DMS114 treated with DMSO at 0.1 percent for 48 hours (cell line): Measurements from ENCODE around the gene SLC49A3.

Experiments used
- DNase-seq: peaks from one replicate; lab custom pipeline; 2025; ENCODE audit not compliant: unreplicated experiment; lab: John Stamatoyannopoulos, UW

The SLC49A3 gene

GRCh38 chr4:666822-667544 is 22.0 kb downstream of the SLC49A3 start:
- DNase-seq = no peak

- no peak for DNase-seq
Measured at GRCh38 chr4:666436-666810, 22.5 kb downstream of the SLC49A3 start.

DNA sequence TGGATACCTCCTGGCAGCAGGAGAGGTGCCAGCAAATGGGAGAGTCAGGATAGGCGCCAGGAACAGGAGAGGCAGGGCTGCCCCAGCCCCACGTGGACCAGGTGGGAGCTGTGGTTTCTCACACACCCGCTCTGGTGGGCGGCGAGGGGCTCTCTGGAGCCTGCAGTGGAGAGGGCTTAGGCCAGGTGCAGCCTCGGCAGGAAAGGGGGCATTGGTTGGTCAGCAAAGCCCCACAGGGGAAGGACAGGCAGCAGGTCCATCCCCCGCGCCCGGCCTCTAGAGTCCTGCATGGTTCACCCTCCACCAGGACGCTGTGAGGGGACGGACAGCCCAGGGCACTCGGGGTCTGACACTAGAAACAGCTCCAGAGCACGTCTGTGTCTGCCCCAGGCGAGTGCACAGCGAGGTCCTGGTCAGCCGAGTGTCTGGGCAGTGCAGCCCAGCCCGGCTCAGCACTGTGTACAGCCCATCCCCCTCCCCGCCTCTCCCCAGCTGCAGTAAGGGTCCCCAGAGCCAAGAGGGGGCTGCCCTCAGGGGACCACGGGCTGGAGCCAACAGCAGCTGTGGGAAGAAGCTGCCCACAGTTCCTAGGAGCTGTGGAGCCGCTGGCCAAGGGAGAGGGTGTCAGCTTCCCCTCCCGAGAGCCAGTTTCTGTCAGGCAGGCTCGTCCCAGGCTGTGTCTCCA is 23.1 kb downstream of the SLC49A3 start:
- no peak for DNase-seq

GRCh38 chr4:665381-665750 is 23.6 kb downstream of the SLC49A3 start:
- no peak for DNase-seq

DNA sequence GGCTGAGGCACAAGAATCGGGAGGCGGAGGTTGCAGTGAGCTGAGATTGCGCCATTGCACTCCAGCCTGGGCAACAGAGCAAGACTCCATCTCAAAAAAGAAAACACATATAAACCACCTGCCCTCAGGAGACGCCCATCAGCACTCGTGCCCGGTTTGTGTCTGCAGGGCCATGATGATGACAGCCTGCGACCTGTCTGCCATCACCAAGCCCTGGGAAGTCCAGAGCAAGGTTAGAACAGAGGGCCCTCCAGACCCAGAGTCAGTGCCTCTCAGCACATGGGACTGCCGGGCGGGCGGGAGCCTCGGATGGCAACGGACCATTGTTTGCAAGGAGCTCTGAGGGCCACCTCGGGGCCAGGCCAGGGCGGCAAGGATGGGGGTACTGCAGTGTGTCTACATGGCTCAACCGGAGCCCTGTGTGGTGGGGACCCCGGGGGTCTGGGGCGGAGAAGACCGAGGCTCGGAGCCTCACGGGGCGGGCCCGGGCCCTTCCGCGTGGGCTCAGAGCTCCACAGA is 24.2 kb downstream of the SLC49A3 start:
- no peak for DNase-seq

- DNase-seq = peak; percentile 38
Measured at GRCh38 chr4:663438-664428, 25.2 kb downstream of the SLC49A3 start.

GRCh38 chr4:663046-663437 is 25.9 kb downstream of the SLC49A3 start:
- DNase-seq = no peak

- no peak for DNase-seq
Measured at GRCh38 chr4:661881-662761, 26.8 kb downstream of the SLC49A3 start.

DNA sequence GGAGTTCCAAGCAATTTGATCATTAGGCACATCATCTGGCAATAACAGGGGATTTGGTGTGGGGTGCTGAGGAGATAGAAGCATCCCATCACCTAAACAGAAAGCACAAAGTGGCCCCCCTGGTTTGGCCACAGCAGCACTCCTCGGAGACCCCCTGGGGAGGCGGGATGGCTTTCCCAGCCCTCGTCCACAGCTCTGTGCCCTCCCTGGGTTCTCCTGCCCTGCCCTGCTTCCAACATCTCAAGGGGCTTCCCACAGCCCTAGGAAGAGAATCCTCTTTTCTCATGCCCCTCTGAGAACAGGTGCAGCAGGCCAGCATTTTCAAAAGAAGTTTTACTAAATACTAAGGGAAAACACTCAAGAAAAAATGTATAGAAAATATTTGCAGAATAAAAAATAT is 27.7 kb downstream of the SLC49A3 start:
- DNase-seq = no peak

DNA sequence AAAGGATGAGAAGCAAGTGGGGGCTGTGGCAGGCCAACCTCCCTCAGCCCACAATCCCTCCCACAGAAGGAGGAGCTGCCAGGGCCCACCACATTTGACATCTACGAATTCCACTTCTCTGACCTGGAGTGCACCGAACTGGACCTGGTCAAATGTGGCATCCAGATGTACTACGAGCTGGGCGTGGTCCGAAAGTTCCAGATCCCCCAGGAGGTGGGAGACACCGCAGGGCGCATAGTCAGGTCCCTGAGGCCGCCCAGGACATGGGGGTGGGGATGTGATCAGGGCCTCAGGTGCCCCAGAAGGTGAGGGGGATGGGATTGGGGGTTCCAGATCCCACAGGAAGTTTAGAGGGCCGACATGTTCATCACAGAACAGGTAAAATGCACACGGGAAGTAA is 28.6 kb downstream of the SLC49A3 start:
- no peak for DNase-seq

- no peak for DNase-seq
Measured at GRCh38 chr4:659851-660250, 29.1 kb downstream of the SLC49A3 start.

DNA sequence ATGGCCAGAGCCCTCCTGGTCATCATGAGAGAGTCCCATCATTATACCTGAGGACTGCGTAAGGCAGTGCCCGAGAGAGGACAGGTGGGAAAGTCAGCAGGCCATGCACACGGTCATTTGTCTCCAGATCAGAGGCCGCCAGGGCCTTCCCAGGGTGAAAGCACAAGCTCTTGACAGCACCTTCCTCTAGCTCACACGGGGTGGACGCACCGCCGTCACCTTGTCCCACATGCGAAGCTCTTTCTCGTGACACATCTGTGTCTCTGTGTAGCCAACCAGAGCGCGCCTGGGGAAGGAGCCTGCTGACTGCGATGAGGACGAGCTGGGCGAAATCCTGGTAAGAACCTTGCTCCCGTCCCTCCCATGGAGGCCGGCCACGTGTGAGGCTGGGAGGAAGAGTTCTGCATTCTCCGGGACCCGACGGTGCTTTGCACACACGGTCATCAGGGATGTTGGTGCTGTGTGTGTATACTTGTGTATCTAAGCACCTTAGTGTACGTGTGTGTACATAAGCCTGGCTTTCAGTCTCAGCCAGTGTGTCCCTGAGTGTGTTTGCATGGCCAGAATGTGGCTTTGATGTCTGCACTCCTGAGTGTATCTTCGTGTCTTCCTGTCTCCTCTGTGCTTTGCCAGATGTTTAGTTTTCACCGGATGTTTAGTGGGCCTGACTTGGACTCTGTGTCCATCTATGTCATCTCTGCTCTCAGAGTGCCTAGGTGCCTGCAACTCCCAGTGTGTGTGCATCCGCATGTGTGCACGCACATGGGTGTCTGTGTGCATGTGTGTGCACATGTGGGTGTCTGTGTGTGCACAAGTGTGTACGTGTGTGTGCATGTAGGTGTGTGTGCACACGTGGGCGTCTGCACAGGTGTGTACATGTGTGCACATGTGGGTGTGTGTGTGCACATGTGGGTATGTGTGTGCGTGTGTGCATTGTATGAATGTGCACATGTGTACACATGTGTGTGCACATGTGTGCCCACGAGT is 30.0 kb downstream of the SLC49A3 start:
- no peak for DNase-seq

GRCh38 chr4:657834-658667 is 30.9 kb downstream of the SLC49A3 start:
- no peak for DNase-seq

- DNase-seq = no peak
Measured at GRCh38 chr4:657338-657833, 31.6 kb downstream of the SLC49A3 start.

- DNase-seq = no peak
Measured at GRCh38 chr4:656436-657337, 32.3 kb downstream of the SLC49A3 start.

- DNase-seq = no peak
Measured at GRCh38 chr4:655464-656151, 33.3 kb downstream of the SLC49A3 start.
